SK-N-MC (cell line): ENCODE results near the gene TLE4.

Experiments used
- EZH2 ChIP-seq: fragments of 200-600 bp; sonication (generic); IDR thresholded peaks from one replicate; pipeline ENCODE4 v1.6.1; 2017; ENCODE audit warnings: antibody characterized with exemption
- POLR2AphosphoS5 ChIP-seq: IDR thresholded peaks from 2 replicates; pipeline ENCODE4 v1.6.1; 2012; ENCODE audit warnings: mild to moderate bottlenecking, low read depth, low read length, borderline replicate concordance

GRCh38 chr9:79663878-79664277 is 92.1 kb downstream of the TLE4 start:
- TF ChIP-seq EZH2 = no peak
- no peak for TF ChIP-seq POLR2AphosphoS5
